Right atrium auricular region (tissue), 2 donors: ENCODE data around the gene MEAK7. TPM values are rescaled to one million over a fixed set of nuclear protein-coding genes. Genes with fewer than 3 reads are reported as not detected.

Source experiments
- DNase-seq: peaks from one replicate; pipeline ENCODE4 v3.0.0-alpha.2; 2019; ENCODE audit warnings: low spot score
- H3K27ac ChIP-seq, 2 donors: fragments of 200-600 bp; sonication (generic); 1 replicate in 1 of 2; 2 replicates in 1 of 2; pipeline ENCODE4 v1.5.1; 2016 to 2019
- H3K27me3 ChIP-seq, 2 donors: fragments of 200-600 bp; sonication (generic); one replicate each; pipeline versions ENCODE4 v1.5.1 to v1.6.0; 2017 to 2019
- H3K36me3 ChIP-seq: fragments of 200-600 bp; sonication (generic); one replicate; pipeline ENCODE4 v1.5.1; 2016
- H3K4me1 ChIP-seq, 2 donors: fragments of 200-600 bp; sonication (generic); one replicate each; pipeline versions ENCODE4 v1.5.1 to v1.6.0; 2017 to 2019
- H3K4me3 ChIP-seq, 2 donors: fragments of 200-600 bp; sonication (generic); 1 replicate in 1 of 2; 2 replicates in 1 of 2; pipeline ENCODE4 v1.5.1; 2017 to 2019; ENCODE audit warnings: mild to moderate bottlenecking in 1 of 2, moderate library complexity in 1 of 2
- H3K9me3 ChIP-seq, 2 donors: fragments of 200-600 bp; sonication (generic); one replicate each; pipeline ENCODE4 v1.5.1; 2019
- CTCF ChIP-seq, 2 donors: fragments of 200-600 bp; sonication (generic); IDR thresholded peaks; one replicate each; pipeline ENCODE4 v1.5.1; 2019; ENCODE audit warnings: antibody characterized with exemption in 2 of 2
- total RNA-seq, 2 donors: library from RNA; depleted of rRNA; stranded (reverse); fragments of >200 nt; gene quantifications; one replicate each; pipeline ENCODE4 v1.1.0, GENCODE V29; 2016

Gene MEAK7
- total RNA-seq, 2 donors from 2014 or later: 5.3 to 6.9 TPM

GRCh38 chr16:84543253-84543652, 38.8 kb upstream of the MEAK7 start:
- Histone ChIP-seq H3K36me3 (no peaks in the 10 kb centered on the region), H3K4me3 (no peak overlapping the region), H3K27me3 (no peaks in the 10 kb centered on the region), H3K4me1 (peaks cover 0 to 5% of the 10 kb centered on the region in 2 donors), H3K9me3 (no peaks in the 10 kb centered on the region), H3K27ac (no peak overlapping the region)
- no peak for TF ChIP-seq CTCF (IDR thresholded peaks at IDR 0.05)
- DNase-seq: no peak

GRCh38 chr16:84541999-84542817, 37.7 kb upstream of the MEAK7 start:
- Histone ChIP-seq H3K4me1 (peaks cover 0 to 12% of the 10 kb centered on the region in 2 donors), H3K4me3 (no peak overlapping the region), H3K27me3 (no peaks in the 10 kb centered on the region), H3K9me3 (no peaks in the 10 kb centered on the region), H3K36me3 (no peaks in the 10 kb centered on the region), H3K27ac (no peak overlapping the region)
- no peak for TF ChIP-seq CTCF (IDR thresholded peaks at IDR 0.05)
- DNase-seq: no peak

- no peak overlapping the region for H3K4me3 ChIP-seq
- no peak for TF ChIP-seq CTCF (IDR thresholded peaks at IDR 0.05)
- H3K27ac ChIP-seq: no peak overlapping the region
- no peak for DNase-seq
- H3K4me1 ChIP-seq: peaks cover 0 to 12% of the 10 kb centered on the region in 2 donors
- no peaks in the 10 kb centered on the region for H3K36me3 ChIP-seq
- H3K27me3 ChIP-seq: no peaks in the 10 kb centered on the region
- H3K9me3 ChIP-seq: no peaks in the 10 kb centered on the region
Measured at GRCh38 chr16:84540194-84540593, 35.7 kb upstream of the MEAK7 start.

GRCh38 chr16:84538222-84538840, 33.9 kb upstream of the MEAK7 start:
- TF ChIP-seq CTCF (IDR thresholded peaks at IDR 0.05): no peak
- Histone ChIP-seq H3K36me3 (no peaks in the 10 kb centered on the region), H3K9me3 (no peaks in the 10 kb centered on the region), H3K27ac (no peak overlapping the region), H3K4me3 (no peak overlapping the region), H3K27me3 (no peaks in the 10 kb centered on the region), H3K4me1 (peaks cover 0 to 10% of the 10 kb centered on the region in 2 donors)
- DNase-seq: no peak

GRCh38 chr16:84537491-84538151, 33.2 kb upstream of the MEAK7 start:
- no peak for DNase-seq
- no peak overlapping the region for H3K27ac ChIP-seq
- H3K9me3 ChIP-seq: no peaks in the 10 kb centered on the region
- no peak for TF ChIP-seq CTCF (IDR thresholded peaks at IDR 0.05)
- peaks cover 0 to 17% of the 10 kb centered on the region in 2 donors for H3K4me1 ChIP-seq
- H3K4me3 ChIP-seq: no peak overlapping the region
- no peaks in the 10 kb centered on the region for H3K27me3 ChIP-seq
- no peaks in the 10 kb centered on the region for H3K36me3 ChIP-seq
